GM04504 (cell line): ENCODE results near the gene TMEM242.
A peak's percentile ranks its signal among the peaks of the same experiment; 100 is the strongest.
"Not testable (repeated sequence)": the region's sequence is repeated elsewhere in the genome, so short reads cannot be mapped to it uniquely, and the experiment has no call there.

Experiments used
- DNase-seq: peaks from one replicate; pipeline ENCODE4 v3.0.0-alpha.2; 2012; ENCODE audit warnings: low read depth

Gene TMEM242

GRCh38 chr6:157323255-157323965 lies at the start of gene TMEM242:
TSS of gene TMEM242 (minus strand) at chr6:157323519. CDS start at chr6:157323499, 20 bp downstream.
- peak; percentile 85 for DNase-seq

GRCh38 chr6:157372501-157373280 lies 49.4 kb upstream of the TMEM242 start:
- no peak for DNase-seq

GRCh38 chr6:157370755-157371154 lies 47.4 kb upstream of the TMEM242 start:
- no peak for DNase-seq

- DNase-seq, result no peak
These were observed 45.2 kb upstream of the TMEM242 start for GRCh38 chr6:157368359-157369049.

- no peak for DNase-seq
These were observed 43.3 kb upstream of the TMEM242 start for GRCh38 chr6:157366648-157367047.

- DNase-seq, result no peak
These were observed 41.4 kb upstream of the TMEM242 start for GRCh38 chr6:157364705-157365104.

GRCh38 chr6:157361886-157362285 lies 38.6 kb upstream of the TMEM242 start:
- DNase-seq, result no peak

- DNase-seq, result no peak
These were observed 35.0 kb upstream of the TMEM242 start for GRCh38 chr6:157358287-157358686.

- peak; percentile 24 for DNase-seq
These were observed 23.1 kb upstream of the TMEM242 start for GRCh38 chr6:157346373-157346772.

- no peak for DNase-seq
These were observed 20.4 kb upstream of the TMEM242 start for GRCh38 chr6:157343732-157344131.

- DNase-seq, result no peak
These were observed 16.1 kb upstream of the TMEM242 start for GRCh38 chr6:157339432-157339831.

GRCh38 chr6:157337751-157338150 lies 14.4 kb upstream of the TMEM242 start:
- no peak for DNase-seq

- not testable (repeated sequence) for DNase-seq
These were observed 14.0 kb upstream of the TMEM242 start for GRCh38 chr6:157337276-157337675.

GRCh38 chr6:157335829-157336228 lies 12.5 kb upstream of the TMEM242 start:
- DNase-seq, result no peak

- no peak for DNase-seq
These were observed 10.6 kb upstream of the TMEM242 start for GRCh38 chr6:157333956-157334355.

- DNase-seq, result no peak
These were observed 10.2 kb upstream of the TMEM242 start for GRCh38 chr6:157333537-157333936.

GRCh38 chr6:157332813-157333212 lies 9.5 kb upstream of the TMEM242 start:
- DNase-seq, result no peak

- no peak for DNase-seq
These were observed 7.5 kb upstream of the TMEM242 start for GRCh38 chr6:157330831-157331230.

GRCh38 chr6:157329829-157330228 lies 6.5 kb upstream of the TMEM242 start:
- DNase-seq, result no peak

- no peak for DNase-seq
These were observed 4.9 kb upstream of the TMEM242 start for GRCh38 chr6:157328108-157328692.

GRCh38 chr6:157326979-157327378 lies 3.7 kb upstream of the TMEM242 start:
- DNase-seq, result no peak

GRCh38 chr6:157325069-157325805 lies 1.9 kb upstream of the TMEM242 start:
- DNase-seq, result no peak
